ENCODE measurements around the gene RHOXF2.

DNA sequence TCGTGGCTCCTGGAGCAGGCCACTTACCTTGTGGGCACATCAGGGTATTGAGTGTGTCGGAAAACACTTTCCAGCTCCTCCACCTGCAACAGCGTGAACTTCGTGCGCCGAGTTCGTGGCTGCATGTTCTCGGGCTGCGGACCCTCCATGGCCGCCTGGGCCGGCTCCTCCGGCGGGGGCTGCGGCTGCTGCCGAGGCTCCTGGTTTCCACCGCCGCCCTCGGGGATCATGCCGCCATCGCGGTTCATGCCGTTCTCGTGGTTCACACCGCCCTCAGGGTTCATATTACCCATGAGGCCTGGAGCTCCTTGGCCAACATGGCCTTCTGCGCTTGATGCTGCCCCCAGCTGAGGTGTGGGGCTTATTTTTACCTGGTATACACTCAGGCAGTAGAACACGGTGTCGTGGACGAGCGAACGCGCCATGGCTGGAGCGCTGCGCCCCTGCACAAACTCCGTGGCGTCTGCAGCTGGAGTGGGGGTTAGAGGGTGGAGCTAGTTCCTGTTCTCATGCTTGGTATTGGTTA is 42.9 kb upstream of the RHOXF2 start, which contains the start of gene RHOXF1:
- TF ChIP-seq, protein P1, sequence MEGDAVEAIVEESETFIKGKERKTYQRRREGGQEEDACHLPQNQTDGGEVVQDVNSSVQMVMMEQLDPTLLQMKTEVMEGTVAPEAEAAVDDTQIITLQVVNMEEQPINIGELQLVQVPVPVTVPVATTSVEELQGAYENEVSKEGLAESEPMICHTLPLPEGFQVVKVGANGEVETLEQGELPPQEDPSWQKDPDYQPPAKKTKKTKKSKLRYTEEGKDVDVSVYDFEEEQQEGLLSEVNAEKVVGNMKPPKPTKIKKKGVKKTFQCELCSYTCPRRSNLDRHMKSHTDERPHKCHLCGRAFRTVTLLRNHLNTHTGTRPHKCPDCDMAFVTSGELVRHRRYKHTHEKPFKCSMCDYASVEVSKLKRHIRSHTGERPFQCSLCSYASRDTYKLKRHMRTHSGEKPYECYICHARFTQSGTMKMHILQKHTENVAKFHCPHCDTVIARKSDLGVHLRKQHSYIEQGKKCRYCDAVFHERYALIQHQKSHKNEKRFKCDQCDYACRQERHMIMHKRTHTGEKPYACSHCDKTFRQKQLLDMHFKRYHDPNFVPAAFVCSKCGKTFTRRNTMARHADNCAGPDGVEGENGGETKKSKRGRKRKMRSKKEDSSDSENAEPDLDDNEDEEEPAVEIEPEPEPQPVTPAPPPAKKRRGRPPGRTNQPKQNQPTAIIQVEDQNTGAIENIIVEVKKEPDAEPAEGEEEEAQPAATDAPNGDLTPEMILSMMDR (IDR thresholded peaks at IDR 0.05 in 4 of 5, conservative IDR thresholded peaks at IDR 0.05 in 1 of 5) = no peak
- no peak for TF ChIP-seq POLR2A (IDR thresholded peaks at IDR 0.05)
